ENCODE results near the gene C1QTNF5. TPM values are rescaled to one million over a fixed set of nuclear protein-coding genes. Genes with fewer than 3 reads are reported as not detected.
A peak's percentile ranks its signal among the peaks of the same experiment; 100 is the strongest.

C1QTNF5 gene
- polyA plus RNA-seq, 2 donors = 4.8 to 6.7 TPM

DNA sequence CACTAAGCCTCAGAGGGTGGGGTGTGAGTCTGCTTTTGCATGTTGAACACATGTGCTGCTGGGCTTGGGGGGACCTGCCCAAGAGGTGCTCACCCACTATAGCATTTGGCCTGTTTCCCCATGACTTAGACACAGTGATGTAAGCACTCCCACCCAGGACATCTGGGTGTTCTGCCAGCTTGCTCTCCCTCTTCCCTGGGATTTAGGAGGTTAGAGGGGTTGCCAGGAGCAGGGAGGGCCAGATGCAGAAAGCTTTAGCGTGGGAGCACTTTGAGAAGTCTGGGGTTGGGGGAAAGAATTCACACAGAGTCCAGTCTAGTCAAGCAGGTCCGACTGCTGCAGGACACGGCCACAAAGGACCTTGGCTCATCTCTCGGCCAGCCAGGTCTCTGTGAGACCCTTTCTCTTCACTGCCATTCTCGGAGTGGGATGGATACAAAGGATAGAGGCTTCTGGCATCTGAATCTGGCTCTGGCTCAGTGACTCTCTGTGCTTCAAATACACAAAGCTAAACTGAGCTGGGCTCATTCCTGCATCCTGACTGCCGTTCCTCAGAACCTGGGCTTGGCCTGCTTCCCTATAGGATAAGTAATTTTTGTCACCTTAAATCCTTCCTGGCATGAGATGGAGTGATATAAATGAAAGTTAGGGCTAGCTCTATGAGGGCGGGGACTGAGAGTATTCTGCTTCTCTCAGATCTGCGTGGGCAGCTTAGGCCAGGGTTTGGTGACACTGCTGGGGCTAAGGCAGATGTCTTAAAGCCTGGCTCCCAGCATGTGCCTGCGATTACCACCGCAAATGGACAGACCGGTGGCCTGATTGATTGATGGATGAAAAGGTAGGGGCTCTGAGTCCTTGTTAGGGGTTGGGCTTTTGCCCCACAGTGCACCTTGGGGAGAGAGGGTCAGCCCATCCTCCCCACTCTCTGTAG, 26.3 kb upstream of the C1QTNF5 start:
- Histone ChIP-seq H3K27me3 (ENCODE audit: control insufficient read depth in 1 of 2, insufficient read depth in 2 of 2, low read length in 2 of 2) (no peaks in the 10 kb centered on the region), H3K4me3 (ENCODE audit: low read depth in 1 of 2, low read length in 2 of 2) (no peak overlapping the region), H3K9me3 (ENCODE audit: control insufficient read depth in 2 of 2, insufficient read depth in 1 of 2, low read depth in 1 of 2, low read length in 1 of 2) (no peaks in the 10 kb centered on the region), H3K36me3 (ENCODE audit: control insufficient read depth in 2 of 2, insufficient read depth in 2 of 2, low read length in 1 of 2) (no peaks in the 10 kb centered on the region), H3K27ac (ENCODE audit: low read depth in 2 of 2, low read length in 1 of 2) (peak overlapping the region; percentile 92 to 96), H3K4me1 (ENCODE audit: control insufficient read depth in 2 of 2, insufficient read depth in 2 of 2, low read length in 1 of 2) (peaks cover 14 to 33% of the 10 kb centered on the region in 2 donors)
- WGBS, 2 donors = 36 to 52% methylated on average over 11 of the region's 11 CpGs

DNA sequence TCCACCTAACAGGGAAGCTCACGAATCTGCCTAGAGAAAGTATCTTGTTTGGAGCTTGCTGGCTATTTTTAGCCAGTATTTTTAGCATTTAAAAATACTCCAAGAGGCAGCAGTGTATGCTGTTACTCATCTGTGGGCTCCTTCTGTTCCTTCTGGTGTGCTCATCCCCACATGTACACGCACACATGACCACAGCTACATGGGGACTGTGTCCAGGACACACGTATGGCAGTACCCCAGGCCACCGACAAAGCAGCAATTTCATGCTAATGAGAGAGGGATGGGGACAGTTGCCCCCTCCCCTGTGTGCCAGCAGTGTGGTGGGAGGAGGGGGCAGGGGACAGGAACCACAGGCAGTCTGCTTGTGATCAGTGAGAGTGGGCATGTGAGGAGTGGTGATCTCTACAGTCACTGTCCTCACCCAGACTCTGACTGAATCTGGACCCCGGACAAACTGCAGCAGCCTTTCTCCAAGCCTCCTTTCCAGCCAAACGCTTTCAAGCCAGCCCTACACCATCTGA, 24.4 kb upstream of the C1QTNF5 start:
- H3K27ac ChIP-seq (ENCODE audit: low read depth in 2 of 2, low read length in 1 of 2) = peak overlapping the region; percentile 62 to 77

DNA sequence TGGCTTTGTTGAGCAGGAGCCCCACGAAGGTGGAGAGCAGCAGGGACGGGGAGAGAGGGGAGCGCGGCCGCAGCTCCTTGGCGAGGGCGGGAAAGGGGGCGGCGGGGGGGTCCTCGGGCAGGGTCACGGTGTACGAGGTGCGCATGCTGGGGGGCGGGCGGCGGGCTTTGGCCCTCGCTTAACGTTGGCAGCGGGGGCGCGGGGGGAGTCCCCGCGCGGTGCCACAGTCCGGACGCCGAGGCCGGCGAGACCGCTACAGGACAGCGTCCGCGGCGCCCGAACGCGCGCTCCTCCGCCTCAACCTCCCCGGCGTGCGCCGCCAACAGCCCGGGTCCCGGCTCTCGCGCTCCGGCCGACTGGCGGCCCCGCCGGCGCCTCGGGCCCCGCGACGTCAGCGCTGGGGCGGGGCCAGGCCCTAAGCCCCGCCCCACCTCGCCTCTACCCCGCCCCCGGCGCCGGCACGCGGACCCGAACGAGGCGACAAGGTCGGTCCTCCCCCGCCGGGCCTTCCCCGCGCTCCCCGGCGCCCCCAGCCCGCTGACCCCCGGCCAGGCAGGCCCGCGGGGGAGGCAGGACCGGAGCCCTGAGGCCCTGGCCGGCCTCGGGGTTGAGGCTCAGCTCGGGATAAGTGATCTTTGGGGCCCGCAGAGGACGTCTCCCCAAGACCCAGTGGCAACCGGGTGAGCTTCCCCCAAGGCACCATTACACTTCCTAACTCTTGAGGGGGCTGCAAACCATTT, 23.3 kb upstream of the C1QTNF5 start:
- H3K36me3 ChIP-seq (ENCODE audit: control insufficient read depth in 2 of 2, insufficient read depth in 2 of 2, low read length in 1 of 2) = peaks cover 0 to 3% of the 10 kb centered on the region in 2 donors
- H3K4me3 ChIP-seq (ENCODE audit: low read depth in 1 of 2, low read length in 2 of 2) = peak overlapping the region; percentile 45 to 47
- H3K27me3 ChIP-seq (ENCODE audit: control insufficient read depth in 1 of 2, insufficient read depth in 2 of 2, low read length in 2 of 2) = no peaks in the 10 kb centered on the region
- 4 to 6% methylated on average over 40 to 88 of the region's 88 CpGs for WGBS, 2 donors
- no peaks in the 10 kb centered on the region for H3K9me3 ChIP-seq (ENCODE audit: control insufficient read depth in 2 of 2, insufficient read depth in 1 of 2, low read depth in 1 of 2, low read length in 1 of 2)
- peaks cover 5 to 29% of the 10 kb centered on the region in 2 donors for H3K4me1 ChIP-seq (ENCODE audit: control insufficient read depth in 2 of 2, insufficient read depth in 2 of 2, low read length in 1 of 2)
- peak overlapping the region; percentile 77 to 82 for H3K27ac ChIP-seq (ENCODE audit: low read depth in 2 of 2, low read length in 1 of 2)

More for the DNA sequence above, 24.4 kb upstream of the C1QTNF5 start:
- no peak overlapping the region for H3K4me3 ChIP-seq (ENCODE audit: low read depth in 1 of 2, low read length in 2 of 2)
- H3K36me3 ChIP-seq (ENCODE audit: control insufficient read depth in 2 of 2, insufficient read depth in 2 of 2, low read length in 1 of 2) = no peaks in the 10 kb centered on the region
- 63 to 64% methylated on average over 6 of the region's 6 CpGs for WGBS, 2 donors
- no peaks in the 10 kb centered on the region for H3K9me3 ChIP-seq (ENCODE audit: control insufficient read depth in 2 of 2, insufficient read depth in 1 of 2, low read depth in 1 of 2, low read length in 1 of 2)
- no peaks in the 10 kb centered on the region for H3K27me3 ChIP-seq (ENCODE audit: control insufficient read depth in 1 of 2, insufficient read depth in 2 of 2, low read length in 2 of 2)
- peaks cover 11 to 29% of the 10 kb centered on the region in 2 donors for H3K4me1 ChIP-seq (ENCODE audit: control insufficient read depth in 2 of 2, insufficient read depth in 2 of 2, low read length in 1 of 2)

DNA sequence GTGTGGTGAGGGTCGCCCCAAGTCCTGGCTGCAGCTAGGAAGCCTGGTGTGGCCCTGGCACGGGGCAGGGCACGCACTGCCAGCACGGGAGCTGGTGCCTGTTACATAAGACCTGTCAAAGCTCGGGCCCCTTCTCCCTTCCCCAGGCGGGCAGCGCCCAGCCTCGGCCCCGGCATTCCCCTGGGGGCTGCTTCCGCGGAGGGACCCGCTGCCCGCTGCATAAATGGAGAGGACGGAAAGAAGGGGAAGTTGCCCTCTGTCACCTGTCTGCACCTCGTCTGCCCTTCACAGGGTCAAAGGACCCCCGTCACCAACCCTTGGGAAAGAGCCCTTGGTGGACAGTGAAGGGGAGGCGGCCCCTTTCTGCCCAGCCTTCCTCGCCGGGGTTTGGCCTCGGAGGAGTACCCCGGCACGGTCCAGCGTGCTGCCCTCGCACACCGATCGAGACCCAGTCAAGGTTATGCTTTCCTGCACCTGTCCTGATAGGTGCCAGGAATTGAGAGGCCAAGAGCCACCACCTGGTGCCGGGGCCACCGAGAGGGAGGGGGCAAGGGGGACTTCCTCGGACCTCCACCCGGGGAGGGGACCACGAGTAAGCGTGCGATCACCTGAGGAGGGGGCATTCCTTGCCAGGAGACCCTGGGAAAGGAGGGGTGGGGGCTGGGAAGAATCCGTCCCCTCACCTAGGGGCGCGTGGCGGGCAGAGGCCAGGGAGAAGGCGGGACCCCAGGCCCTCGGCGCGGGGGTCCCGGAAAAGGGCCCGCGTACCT, 22.6 kb upstream of the C1QTNF5 start:
- no peaks in the 10 kb centered on the region for H3K9me3 ChIP-seq (ENCODE audit: control insufficient read depth in 2 of 2, insufficient read depth in 1 of 2, low read depth in 1 of 2, low read length in 1 of 2)
- H3K4me3 ChIP-seq (ENCODE audit: low read depth in 1 of 2, low read length in 2 of 2) = peak overlapping the region; percentile 45 to 47
- peak overlapping the region; percentile 77 to 82 for H3K27ac ChIP-seq (ENCODE audit: low read depth in 2 of 2, low read length in 1 of 2)
- WGBS, 2 donors = 36 to 51% methylated on average over 37 to 44 of the region's 44 CpGs
- H3K27me3 ChIP-seq (ENCODE audit: control insufficient read depth in 1 of 2, insufficient read depth in 2 of 2, low read length in 2 of 2) = no peaks in the 10 kb centered on the region
- H3K36me3 ChIP-seq (ENCODE audit: control insufficient read depth in 2 of 2, insufficient read depth in 2 of 2, low read length in 1 of 2) = peaks cover 0 to 5% of the 10 kb centered on the region in 2 donors
- H3K4me1 ChIP-seq (ENCODE audit: control insufficient read depth in 2 of 2, insufficient read depth in 2 of 2, low read length in 1 of 2) = peaks cover 5 to 29% of the 10 kb centered on the region in 2 donors

DNA sequence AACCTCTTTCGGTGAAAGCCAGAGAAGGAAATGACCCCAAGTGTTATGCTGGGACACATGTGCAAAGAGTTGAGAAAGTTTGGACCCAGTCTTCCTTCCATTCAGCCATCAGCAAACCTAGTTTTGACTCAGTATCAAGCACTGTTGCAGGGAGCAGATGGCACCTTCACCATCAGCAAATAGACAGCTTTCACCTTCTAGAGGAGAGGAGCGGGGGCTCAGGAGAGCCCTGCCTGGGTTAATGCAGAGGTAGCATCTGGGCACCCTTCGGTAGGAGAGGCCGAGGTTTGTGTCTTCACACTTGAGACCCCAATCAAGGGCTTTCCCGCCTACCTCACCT, 22.0 kb upstream of the C1QTNF5 start:
- Histone ChIP-seq H3K27me3 (ENCODE audit: control insufficient read depth in 1 of 2, insufficient read depth in 2 of 2, low read length in 2 of 2) (no peaks in the 10 kb centered on the region), H3K4me1 (ENCODE audit: control insufficient read depth in 2 of 2, insufficient read depth in 2 of 2, low read length in 1 of 2) (peaks cover 5 to 24% of the 10 kb centered on the region in 2 donors), H3K27ac (ENCODE audit: low read depth in 2 of 2, low read length in 1 of 2) (peak overlapping the region; percentile 77 to 82), H3K4me3 (ENCODE audit: low read depth in 1 of 2, low read length in 2 of 2) (peak overlapping the region in 1 of 2 donors; percentile 45), H3K9me3 (ENCODE audit: control insufficient read depth in 2 of 2, insufficient read depth in 1 of 2, low read depth in 1 of 2, low read length in 1 of 2) (no peaks in the 10 kb centered on the region), H3K36me3 (ENCODE audit: control insufficient read depth in 2 of 2, insufficient read depth in 2 of 2, low read length in 1 of 2) (peaks cover 0 to 5% of the 10 kb centered on the region in 2 donors)
- 71 to 92% methylated on average over 5 of the region's 5 CpGs for WGBS, 2 donors

- peaks cover 0 to 5% of the 10 kb centered on the region in 2 donors for H3K36me3 ChIP-seq (ENCODE audit: control insufficient read depth in 2 of 2, insufficient read depth in 2 of 2, low read length in 1 of 2)
- WGBS, 2 donors = 71 to 73% methylated on average over 11 of the region's 11 CpGs
- peak overlapping the region; percentile 82 to 92 for H3K27ac ChIP-seq (ENCODE audit: low read depth in 2 of 2, low read length in 1 of 2)
- H3K4me3 ChIP-seq (ENCODE audit: low read depth in 1 of 2, low read length in 2 of 2) = no peak overlapping the region
- no peaks in the 10 kb centered on the region for H3K9me3 ChIP-seq (ENCODE audit: control insufficient read depth in 2 of 2, insufficient read depth in 1 of 2, low read depth in 1 of 2, low read length in 1 of 2)
- H3K27me3 ChIP-seq (ENCODE audit: control insufficient read depth in 1 of 2, insufficient read depth in 2 of 2, low read length in 2 of 2) = no peaks in the 10 kb centered on the region
- peaks cover 3 to 21% of the 10 kb centered on the region in 2 donors for H3K4me1 ChIP-seq (ENCODE audit: control insufficient read depth in 2 of 2, insufficient read depth in 2 of 2, low read length in 1 of 2)
These were observed 21.4 kb upstream of the C1QTNF5 start for GRCh38 chr11:119361941-119362725.

DNA sequence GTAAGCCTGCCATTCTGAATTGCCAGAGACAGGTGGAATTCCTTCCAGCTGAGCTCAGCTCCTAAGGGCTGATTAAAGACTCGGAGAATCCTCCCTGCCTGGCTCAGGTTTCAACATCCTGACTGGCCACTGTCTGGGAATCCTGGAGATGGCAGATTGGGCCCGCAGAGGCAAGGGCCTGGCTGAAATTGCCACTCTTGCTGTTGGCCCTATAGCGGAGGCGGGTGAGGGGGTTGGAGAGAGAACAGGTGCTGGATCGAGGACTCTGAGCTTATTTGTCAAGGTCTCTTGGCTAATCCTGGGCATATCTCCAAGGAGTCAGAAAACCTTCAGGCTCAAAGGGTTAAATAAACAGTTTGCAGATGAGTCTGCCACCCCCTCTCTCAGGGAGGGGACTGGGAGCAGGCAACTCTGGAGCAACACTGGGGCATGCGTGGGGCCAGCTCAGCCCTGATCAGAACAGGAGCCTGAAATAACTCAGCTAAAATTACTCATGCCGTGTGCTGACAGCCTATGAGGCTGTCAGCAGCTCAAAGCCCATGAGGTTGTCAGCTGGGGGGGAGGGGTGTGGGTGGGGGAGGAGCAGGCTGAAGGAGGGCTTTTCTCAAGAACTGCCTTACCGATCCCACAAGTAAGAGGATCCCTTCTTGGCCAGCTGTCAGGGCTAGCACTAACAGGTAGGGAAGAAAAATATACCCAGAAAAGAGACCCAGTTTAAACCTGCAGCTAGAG, 20.5 kb upstream of the C1QTNF5 start:
- Histone ChIP-seq H3K4me3 (ENCODE audit: low read depth in 1 of 2, low read length in 2 of 2) (no peak overlapping the region), H3K27ac (ENCODE audit: low read depth in 2 of 2, low read length in 1 of 2) (peak overlapping the region; percentile 82 to 92), H3K36me3 (ENCODE audit: control insufficient read depth in 2 of 2, insufficient read depth in 2 of 2, low read length in 1 of 2) (peaks cover 0 to 5% of the 10 kb centered on the region in 2 donors), H3K9me3 (ENCODE audit: control insufficient read depth in 2 of 2, insufficient read depth in 1 of 2, low read depth in 1 of 2, low read length in 1 of 2) (no peaks in the 10 kb centered on the region), H3K4me1 (ENCODE audit: control insufficient read depth in 2 of 2, insufficient read depth in 2 of 2, low read length in 1 of 2) (peaks cover 5 to 15% of the 10 kb centered on the region in 2 donors), H3K27me3 (ENCODE audit: control insufficient read depth in 1 of 2, insufficient read depth in 2 of 2, low read length in 2 of 2) (no peaks in the 10 kb centered on the region)
- WGBS, 2 donors = 23 to 24% methylated on average over 8 of the region's 8 CpGs
